Medulla oblongata (tissue), 1 donor: ENCODE results near the gene IRGC.
A peak's percentile ranks its signal among the peaks of the same experiment; 100 is the strongest.
"Not testable (repeated sequence)": the region's sequence is repeated elsewhere in the genome, so short reads cannot be mapped to it uniquely, and the experiment has no call there.

Experiments
- DNase-seq: peaks from one replicate; pipeline ENCODE4 v3.0.0-alpha.2; 2015; ENCODE audit errors: extremely low spot score

Gene IRGC, protein sequence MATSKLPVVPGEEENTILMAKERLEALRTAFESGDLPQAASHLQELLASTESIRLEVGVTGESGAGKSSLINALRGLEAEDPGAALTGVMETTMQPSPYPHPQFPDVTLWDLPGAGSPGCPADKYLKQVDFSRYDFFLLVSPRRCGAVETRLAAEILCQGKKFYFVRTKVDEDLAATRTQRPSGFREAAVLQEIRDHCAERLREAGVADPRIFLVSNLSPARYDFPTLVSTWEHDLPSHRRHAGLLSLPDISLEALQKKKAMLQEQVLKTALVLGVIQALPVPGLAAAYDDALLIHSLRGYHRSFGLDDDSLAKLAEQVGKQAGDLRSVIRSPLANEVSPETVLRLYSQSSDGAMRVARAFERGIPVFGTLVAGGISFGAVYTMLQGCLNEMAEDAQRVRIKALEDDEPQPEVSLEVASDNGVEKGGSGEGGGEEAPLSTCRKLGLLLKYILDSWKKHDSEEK

DNA sequence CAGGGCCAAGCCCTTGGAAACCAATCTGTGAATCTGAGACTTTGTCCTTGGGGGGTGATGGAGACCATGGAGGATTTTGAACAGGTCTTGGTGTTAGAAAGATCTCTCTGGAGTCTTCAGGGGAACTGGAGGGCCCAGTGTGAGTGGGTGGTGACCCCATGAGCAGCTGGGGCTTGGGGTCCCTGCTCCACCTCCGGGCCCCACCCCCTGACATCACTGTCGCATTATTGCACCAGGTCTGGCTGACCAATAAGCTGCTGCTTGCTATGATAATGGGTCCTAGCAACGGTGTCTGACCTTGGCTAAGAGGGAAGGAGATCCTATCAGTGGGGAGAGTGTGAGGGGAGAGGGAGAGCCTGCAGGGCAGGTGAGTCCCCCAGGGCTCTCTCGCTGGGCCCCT is at the start of gene IRGC:
Gene IRGC (plus strand): TSS at position 301 of the 400 bp plus-strand sequence. CDS start 2,483 bp downstream, outside the sequence.
- no peak for DNase-seq

DNA sequence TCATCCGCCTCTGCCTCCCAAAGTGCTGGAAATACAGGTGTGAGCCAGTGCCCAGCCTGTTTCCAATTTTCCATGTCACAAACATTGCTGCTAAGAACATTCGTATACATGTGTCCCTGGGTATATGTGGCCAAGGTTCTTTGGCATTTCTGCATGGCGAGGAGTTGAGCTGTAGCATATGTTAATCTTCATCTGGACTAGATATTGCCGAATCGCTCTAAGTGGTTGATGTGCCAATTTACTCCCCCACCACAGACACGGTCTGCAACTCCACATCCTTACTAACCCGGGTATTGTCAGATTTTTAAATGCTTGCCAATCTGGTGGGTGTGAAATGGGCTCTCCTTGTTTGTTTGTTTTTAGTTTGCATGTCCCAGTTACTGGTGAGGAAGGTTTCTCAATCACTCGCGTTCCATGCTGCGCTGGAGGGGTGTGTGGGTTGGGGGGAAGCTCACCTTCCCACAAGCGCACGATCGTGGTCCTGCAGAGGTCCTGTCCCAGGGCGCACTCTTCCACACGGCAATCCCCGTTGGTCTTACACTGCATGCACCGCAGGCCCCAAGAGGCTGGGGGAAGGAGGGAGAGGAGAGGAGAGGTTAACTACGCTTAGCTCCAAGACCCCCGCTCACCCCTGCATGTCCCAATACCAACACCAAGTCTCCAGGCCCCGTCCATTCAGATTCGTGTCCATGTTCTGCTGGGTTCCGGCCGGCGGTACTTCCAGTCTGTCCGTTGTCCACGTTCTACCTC is 48.6 kb upstream of the IRGC start:
- no peak for DNase-seq

DNA sequence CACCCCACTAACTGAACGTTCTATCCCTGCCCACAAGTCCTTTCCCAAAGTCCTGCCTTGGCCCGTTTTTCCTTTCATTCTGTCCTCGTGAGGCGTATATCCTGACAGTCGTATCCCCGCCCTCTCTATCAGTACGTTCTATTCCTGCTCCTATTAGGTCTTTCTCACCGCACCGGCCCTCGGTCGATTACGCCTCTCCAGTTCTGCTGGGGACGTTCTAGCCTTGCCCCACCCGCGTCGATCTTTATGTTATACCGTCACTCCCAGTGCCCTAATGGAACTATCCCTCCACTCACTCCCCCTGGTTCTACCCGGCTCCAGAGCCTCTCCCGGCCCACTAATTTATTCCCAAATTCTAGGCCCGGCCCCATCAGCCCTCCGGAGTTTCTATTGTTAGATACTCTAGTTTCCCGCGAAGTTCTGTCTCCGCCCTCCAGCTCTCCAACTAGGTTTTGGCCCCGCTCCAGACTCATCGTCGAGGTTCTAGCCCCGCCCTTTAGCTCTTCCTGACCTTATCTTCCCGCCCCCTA is 47.9 kb upstream of the IRGC start:
- no peak for DNase-seq

DNA sequence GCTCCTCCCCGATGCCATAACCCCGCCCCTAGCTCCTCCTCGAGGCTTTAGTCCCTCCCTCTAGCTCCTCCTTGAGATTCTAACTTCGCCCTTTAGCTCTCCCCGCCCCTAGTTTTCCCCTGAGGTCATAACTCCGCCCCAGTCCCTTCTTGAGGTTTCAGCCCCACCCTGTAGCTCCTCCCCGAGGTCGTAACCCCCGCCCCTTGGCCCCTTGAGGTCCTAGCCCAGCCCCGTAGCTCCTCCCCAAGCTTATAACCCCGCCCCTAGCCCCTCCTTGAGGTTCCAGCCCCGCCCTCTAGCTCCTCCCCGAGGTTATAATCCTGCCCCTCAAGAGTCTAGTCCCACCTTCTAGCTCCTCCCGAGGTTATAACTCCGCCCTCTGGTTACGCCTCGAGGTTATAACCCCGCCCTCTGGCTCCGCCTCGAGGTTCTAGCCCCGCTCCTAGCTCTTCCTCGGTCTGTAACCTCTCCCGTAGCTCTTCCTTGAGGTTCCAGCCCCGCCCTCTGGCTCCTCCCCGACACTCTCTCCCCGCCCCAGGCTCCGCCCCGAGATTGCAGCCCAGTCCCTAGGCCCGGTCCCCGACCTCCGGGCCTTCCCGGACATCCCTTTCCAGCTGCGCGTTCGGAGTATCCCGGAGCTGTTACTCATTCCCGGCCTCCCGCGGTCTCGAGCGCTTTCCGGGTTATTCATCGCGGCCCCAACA is 47.3 kb upstream of the IRGC start:
- peak; percentile 99 for DNase-seq

DNA sequence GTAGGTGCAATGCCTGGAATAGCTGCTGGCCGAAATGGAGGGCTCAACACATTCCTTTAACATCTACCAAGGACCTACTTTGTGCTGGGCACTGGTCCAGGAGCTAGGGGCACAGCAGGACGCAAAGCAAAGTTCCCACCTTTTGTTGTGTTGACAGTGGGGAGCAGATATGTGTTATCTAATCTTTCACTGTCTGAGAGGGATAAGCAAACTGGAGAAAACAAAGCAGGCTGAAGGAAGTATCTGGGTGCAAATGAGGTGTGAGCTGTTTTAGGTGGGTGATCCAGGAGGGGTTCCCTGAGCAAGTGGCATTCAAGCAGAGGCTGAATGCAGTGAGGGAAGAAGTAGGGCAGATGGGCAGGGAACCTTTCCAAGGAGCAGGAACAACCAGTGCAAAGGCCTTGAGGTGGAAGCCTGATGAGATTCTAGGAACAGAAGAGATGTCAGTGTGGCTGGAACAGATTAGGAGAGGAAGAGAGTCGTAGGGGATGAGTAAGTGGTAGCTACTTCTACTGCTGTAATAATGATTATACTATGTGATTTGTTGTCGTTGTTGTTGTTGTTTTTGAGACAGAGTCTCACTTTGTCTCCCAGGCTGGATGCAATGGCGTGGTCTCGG is 43.7 kb upstream of the IRGC start:
- DNase-seq: no peak

GRCh38 chr19:43673637-43674036 is 42.2 kb upstream of the IRGC start:
- DNase-seq: no peak

DNA sequence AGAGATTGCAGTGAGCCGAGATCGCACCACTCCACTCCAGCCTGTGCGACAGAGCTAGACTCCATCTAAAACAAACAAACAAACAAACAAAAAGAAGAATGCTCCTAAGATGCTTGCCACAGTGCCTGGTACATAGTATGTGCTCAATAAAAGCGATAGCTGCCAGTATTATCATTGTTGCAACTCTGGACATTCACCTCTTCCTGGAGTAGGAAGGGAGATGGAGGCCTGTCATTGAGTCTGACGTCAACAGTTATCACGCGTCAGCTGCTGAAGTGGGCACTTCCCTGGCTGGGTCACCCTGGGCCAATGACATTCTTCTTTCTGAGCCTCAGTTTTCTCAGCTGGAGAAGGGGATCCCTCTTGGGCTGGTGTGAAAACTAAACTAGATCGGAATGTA is 41.7 kb upstream of the IRGC start:
- DNase-seq: peak; percentile 30

DNA sequence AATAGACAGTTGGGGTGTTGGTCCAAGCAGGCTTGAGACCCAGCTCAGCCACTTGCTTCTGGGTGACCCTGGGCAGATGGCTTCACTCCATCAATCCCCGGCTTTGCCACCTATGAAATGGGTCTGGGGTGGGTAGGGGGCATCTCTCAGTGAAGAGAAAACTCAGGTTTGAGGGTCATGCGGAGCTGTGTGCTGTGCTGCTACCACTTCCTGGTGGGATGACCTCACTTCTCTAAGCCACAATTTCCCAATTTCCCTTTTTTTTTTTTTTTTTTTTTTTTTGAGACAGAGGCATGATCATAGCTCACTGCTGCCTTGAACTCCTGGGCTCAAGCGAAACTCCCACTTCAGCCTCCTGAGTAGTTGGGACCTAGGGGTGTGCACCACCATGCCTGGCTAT is 41.3 kb upstream of the IRGC start:
- DNase-seq: peak; percentile 24

DNA sequence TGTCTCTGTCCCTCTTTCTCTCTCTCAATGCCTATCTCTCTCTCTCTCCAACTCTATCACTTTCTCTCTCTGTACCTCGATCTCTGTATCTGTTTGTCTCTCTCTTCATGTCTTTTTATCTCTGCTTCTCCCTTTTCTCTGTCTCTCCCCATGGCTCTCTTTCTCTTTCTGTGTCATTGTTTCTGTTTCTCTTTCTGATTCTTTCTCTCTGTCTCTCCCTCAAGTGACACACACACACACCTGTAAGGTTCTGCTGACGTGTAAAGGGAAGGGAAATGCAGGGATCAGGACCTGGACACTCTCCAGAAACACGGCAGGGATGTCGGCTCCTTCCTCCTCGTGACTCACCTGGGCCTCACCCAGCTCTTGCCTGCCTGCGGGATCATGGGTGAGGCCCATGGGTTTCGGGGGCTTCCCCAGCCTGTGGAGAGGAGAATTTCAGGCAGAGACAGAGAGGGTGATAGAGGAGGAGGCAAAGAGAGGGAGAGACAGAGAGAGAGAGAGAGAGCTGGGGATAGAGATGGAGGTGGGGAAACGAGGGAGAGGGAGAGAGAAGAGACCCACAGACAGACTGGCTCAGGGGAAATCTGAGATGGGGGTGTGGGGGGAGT is 40.5 kb upstream of the IRGC start:
- DNase-seq: no peak

GRCh38 chr19:43675906-43676305 is 40.0 kb upstream of the IRGC start:
- DNase-seq: no peak

GRCh38 chr19:43678512-43679261 is 37.2 kb upstream of the IRGC start:
- no peak for DNase-seq

- no peak for DNase-seq
These were observed 34.1 kb upstream of the IRGC start for GRCh38 chr19:43681821-43682220.

DNA sequence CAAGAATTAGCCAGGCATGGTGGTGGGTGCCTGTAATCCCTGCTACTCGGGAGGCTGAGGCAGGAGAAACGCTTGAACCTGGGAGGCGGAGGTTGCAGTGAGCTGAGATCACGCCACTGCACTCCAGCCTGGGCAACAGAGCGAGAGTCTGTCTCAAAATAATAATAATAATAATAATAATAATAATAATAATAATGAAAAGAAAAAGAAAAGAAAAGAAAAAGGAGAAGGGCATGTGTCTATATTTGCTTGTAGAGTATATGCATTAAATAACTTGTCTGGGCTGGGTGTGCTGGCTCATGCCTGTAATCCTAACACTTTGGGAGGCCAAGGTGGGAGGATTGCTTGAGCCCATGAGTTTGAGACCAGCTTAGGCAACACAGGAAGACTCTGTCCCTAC is 33.6 kb upstream of the IRGC start:
- DNase-seq: not testable (repeated sequence)

DNA sequence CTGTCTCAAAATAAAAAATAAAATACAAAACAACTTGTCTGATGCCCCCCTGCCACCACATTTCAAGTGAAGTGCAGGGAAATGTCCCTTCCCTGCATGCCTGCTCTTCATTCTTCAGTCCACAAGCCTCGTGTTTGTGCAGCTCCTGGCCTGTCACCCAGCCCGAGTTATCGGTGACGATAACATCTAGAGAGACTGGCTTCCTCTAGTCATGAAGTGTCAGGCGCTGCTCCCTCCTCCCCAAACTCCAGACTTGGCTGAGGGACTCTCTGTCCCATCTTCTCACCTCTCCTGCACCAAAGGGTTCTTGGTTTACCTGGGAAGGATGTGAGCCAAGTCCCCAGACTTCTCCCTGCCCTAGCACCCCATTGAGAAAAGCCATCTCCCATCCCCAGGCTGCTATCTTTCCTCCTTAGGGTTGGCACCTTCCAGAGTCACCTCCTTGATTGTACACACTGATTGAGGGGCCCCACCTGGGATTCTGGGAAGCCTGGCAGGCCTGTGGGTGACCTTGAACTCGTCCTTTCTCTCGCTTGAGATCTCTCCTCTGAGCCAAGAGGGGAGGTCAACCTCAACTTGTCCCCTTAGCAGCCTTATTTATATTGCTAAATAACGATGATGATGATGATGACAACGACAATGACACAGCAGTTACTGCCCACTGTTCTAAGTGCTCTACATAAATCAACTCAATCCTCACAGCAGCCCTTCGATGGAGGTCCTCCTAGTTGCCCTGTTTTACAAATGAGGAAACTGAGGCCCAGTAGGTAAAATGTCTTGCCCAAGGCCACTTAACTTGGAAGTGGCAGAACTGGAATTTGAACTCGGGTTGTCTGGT is 32.8 kb upstream of the IRGC start:
- DNase-seq: no peak

DNA sequence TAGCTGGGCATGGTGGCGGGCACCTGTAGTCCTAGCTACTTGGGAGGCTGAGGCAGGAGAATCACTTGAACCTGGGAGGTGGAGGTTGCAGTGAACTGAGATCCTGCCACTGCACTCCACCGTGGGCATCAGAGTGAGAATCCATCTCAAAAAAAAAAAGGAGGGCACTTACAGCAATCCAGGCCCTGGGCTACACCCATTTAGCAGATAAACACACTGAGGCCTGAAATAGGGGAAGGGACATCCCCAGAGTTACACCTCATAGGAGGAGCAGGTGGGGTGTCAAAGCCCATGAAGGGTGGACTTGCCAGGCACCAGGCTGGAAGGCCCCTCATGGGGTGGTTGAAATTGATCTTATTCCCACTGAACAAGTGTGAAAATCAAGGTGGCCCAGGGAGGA is 32.0 kb upstream of the IRGC start:
- no peak for DNase-seq

DNA sequence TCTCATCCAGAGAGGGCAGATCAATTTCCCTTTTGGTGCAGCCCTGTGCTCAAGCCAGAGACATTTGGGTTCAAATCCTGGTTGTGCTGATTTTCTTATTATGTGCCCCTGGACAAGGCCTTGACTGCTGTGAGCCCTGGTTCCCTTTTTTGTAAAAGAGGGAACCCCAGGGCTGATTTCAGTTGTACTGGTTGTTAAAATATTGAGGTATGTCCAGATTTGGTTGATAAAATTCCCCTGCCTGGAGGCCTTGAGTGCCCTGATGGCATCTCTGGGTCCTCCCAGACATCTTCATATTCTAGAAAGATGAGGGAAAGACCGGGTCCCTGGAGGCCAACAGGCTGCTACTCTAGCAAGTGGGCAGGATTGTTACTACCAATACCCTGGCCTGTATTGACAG is 31.6 kb upstream of the IRGC start:
- DNase-seq: no peak

DNA sequence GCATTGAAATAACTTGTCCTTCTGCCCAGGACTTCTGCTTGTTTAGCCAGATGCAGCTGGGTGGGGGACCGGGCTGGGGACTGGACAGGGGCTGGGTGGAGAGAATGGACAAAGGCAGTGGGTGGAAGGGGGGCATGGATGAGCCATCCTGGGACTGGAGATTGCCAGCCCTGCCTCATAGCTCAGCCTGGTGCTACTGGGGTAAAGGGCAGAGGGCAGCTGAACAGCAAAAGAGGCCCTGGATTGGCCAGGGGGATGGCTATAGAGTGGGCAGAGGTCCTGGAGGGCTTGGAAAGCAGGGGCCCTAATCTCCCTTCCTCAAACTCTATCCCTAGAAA is 28.2 kb upstream of the IRGC start:
- DNase-seq: no peak

- DNase-seq: no peak
These were observed 27.7 kb upstream of the IRGC start for GRCh38 chr19:43688059-43688701.

DNA sequence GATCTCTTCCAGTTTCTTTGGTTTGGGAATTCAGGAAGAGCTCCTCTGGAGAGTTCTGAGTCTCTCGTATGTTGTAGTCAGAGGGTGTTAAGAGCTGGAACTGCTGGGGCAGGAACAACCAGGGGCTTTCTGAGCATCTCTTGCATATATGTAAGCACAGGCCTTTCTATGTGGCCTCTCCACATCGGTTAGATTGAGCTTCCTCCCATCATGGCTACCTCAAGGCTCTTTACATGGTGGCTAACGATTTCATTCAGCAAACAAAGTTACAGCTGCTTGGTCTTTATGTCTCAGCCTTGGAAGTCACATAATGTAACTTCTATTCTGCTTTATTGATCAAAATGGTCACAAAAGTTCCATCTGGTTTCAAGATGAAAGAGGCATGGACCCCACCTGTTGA is 25.4 kb upstream of the IRGC start:
- no peak for DNase-seq
